ENCODE data around the gene INSL6.
"Not testable (repeated sequence)": the region's sequence is repeated elsewhere in the genome, so short reads cannot be mapped to it uniquely, and the experiment has no call there.

INSL6 gene

GRCh38 chr9:5185220-5185840 is at the start of gene INSL6:
Gene INSL6, minus strand, starts transcription at chr9:5185639. Its CDS starts 37 bp downstream, at chr9:5185602.
- no peak for DNase-seq (ENCODE audit: low spot score)

GRCh38 chr9:5231212-5231611 is 45.8 kb upstream of the INSL6 start, which contains the start of gene INSL4:
Gene INSL4, plus strand, starts transcription at chr9:5231419. Its CDS starts 105 bp downstream, at chr9:5231524.
- DNase-seq (ENCODE audit: low spot score): no peak

DNA sequence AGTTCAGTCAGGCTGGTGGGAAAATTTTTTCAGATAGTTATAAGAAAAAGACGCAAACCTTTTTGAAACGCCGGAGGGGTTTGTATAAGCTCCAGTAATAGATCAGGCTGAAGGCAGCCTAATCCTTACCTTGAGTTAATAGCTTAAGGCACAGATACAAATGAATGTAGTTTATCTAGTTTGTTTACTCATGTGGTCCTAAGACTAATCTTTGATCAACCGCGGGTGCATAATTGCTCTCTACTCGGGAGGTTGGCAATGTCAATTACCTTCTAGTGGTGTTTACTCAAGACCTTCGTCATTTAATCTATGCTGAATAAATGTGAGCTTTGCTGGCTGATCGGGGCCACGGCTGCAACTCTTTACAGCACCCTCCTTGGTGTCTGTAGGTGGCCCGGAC is 45.1 kb upstream of the INSL6 start:
- no peak for DNase-seq (ENCODE audit: low spot score)

DNA sequence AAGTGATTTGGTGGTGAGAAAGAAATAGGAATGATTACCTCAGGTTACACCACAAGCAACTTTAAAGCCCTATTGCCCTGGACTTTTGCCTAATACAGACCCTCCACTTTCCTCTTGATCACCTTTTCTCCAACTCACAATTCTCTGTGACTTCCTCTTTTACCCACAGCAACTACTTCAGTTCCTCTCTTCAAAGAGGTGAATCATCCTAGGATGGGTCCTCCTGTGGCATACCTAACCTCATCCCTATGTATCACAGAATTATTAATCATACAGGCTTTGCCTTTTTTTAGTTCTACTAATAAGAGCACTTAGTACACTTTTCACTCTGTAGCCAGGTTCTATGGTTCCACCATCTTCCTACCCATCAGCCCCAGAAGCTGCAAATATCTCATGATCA is 19.6 kb upstream of the INSL6 start:
- DNase-seq (ENCODE audit: low spot score): no peak

DNA sequence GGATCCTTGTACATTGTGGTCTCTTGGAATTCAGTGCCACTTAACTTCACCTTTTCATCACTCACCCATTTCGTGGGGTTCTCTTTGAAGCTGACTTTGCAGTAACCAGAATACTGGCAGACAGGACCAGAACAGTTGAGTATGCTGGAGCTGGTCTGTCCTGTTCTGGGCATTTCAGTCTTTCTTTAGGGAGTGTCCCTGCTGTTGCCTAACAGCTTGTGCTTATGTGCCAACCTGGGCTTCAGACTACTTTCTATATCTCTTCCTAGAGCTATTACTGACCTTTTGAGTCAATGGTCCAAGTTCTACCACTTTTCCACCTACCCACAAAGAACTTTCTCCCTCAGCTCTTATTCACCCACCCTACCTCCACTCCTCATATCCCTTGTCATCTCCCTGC is 10.0 kb upstream of the INSL6 start:
- no peak for DNase-seq (ENCODE audit: low spot score)

GRCh38 chr9:5193345-5193744 is 7.9 kb upstream of the INSL6 start:
- DNase-seq (ENCODE audit: low spot score): no peak

- no peak for DNase-seq (ENCODE audit: low spot score)
Measured at GRCh38 chr9:5191985-5192384, 6.5 kb upstream of the INSL6 start.

GRCh38 chr9:5188060-5188984 is 2.9 kb upstream of the INSL6 start:
- no peak for DNase-seq (ENCODE audit: low spot score)

GRCh38 chr9:5186416-5187169 is 1.2 kb upstream of the INSL6 start:
- DNase-seq (ENCODE audit: low spot score): peak; percentile 69

- DNase-seq (ENCODE audit: low spot score): no peak
Measured at GRCh38 chr9:5184776-5185175, 663 bp downstream of the INSL6 start.

GRCh38 chr9:5180631-5181030 is 4.8 kb downstream of the INSL6 start:
- DNase-seq (ENCODE audit: low spot score): not testable (repeated sequence)

DNA sequence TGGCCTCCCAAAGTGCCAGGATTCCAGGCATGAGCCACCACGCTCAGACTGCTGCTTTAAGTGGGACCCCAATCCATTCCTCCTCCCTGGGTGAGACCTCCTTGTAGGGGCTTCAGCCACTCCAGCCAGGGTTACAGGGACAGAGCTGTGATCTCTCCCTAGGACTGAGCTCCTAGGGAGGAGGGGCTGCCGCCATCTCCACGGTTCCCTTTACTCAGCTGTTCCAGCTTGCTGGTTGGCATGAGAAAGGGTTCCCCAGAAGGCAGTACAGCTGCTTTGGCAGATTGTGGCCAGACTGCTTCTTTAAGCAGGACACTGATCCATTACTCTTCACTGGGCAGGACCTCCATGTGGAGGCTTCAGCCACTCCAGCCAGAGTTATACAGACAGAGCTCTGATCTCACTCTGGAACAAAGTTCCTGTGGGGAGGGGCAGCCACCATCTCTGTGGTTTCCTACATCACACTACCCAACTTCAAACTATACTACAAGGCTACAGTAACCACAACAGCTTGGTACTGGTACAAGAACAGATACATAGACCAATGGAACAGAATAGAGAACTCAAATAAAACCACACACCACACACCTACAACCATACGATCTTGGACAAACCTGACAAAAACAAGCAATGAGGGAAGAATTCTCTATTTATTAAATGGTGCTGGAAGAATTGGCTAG is 7.2 kb downstream of the INSL6 start:
- peak; percentile 0 for DNase-seq (ENCODE audit: low spot score)

DNA sequence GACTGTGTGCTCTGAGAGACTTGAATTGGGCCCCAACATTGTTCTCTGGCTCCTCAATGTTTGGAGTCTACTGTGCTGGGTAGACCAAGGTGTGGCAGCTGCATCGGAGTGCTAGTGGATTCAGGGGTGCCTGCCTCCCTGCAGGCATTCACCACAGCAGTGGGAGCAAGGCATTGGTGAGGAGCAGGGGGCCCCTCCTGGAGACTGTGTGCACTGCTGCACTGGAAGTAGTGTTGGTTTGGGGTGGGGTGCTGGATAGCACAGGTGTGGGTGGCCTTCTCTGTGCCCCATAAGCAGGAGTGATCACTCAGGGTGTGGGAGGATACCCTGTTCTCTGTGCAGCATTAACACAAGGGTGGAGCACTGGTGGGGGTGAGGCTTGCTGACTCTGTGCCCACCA is 39.2 kb downstream of the INSL6 start:
- DNase-seq (ENCODE audit: low spot score): no peak

DNA sequence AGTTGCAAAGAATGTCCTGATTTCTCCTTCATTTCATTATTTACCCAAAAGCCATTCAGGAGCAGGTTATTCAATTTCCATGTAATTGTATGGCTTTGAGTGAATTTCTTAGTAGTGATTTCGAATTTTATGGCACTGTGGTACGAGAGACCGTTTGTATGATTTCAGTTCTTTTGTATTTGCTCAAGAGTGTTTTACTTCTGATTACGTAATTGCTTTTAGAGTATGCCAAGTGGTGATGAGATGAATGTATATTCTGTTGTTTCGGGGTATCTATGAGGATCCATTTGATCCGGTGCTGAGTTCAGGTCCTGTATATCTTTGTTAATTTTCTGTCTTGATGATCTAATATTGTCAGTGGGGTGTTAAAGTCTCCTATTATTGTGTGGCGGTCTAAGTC is 41.2 kb downstream of the INSL6 start:
- no peak for DNase-seq (ENCODE audit: low spot score)

DNA sequence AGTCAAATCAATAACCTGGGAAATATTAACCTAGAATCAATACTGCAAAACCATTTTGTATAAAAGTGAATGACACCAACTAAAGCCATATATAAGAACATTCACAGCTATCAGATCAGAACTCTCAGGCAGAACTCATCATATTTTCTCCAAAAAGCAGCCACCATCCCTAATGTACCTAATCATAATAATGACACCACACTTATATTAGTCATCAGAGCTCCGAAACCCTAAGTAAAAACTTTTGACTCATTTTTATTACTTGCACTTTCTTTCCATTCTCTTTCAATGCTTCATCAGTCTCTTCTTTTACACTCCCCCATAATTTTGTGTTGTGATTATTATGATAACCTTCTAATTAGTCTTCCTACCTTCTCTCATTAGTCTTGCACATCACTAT is 45.3 kb downstream of the INSL6 start:
- DNase-seq (ENCODE audit: low spot score): no peak

DNA sequence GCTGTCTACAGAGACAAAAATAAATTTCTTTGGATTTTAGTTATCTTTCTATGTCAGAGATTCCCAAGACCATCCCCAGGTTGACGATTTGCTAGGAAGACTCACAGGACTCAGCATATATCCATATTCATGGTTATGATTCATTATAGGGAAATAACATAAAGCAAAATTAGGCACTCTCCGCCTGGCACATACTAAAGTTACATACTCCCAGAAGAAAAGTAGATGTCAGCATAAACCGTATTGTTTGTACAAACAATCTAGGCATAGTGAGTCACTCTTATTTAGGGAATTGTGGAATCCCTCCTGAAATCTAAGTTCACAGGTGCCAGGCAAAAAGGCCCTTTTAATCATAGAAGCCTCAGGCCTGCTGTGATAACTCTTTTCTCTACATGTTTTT is 62.9 kb downstream of the INSL6 start:
- no peak for DNase-seq (ENCODE audit: low spot score)

GRCh38 chr9:5122116-5122515 is 63.3 kb downstream of the INSL6 start:
- DNase-seq (ENCODE audit: low spot score): no peak

DNA sequence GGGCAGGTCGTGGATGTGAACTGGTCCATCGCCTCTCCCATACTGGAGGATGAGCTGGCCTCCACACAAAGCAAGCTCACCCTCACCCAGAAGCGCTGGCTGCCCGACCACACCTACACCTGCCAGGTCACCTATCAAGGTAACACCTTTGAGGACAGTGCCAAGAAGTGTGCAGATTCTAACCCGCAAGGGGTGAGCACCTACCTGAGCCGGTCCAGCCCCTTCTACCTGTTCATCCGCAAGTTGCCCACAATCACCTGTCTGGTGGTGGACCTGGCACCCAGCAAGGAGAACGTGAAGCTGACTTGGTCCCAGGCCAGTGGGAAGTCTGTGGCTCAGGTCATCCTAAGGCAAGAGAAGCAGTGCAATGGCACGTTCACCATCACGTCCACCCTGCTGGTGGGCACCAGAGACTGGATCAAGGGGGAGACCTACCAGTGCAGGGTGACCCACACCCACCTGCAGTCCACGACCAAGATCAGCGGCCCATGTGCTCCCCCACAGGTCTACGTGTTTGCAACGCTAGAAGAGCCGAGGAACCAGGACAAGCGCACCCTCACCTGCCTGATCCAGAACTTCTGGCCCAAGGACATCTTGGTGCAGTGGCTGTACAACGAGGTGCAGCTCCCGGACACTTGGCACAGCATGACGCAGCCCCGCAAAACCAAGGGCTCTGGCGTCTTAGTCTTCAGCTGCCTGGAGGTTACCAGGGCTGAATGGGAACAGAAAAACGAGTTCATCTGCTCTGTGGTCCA is 71.3 kb downstream of the INSL6 start:
- DNase-seq (ENCODE audit: low spot score): no peak
